ENCODE measurements around the gene GART. TPM values are rescaled to one million over a fixed set of nuclear protein-coding genes. Genes with fewer than 3 reads are reported as not detected.

GART gene
- polyA plus RNA-seq, 2 of the 4 experiments (the other 2 are of a cell fraction) = 42.3 to 70.2 TPM

DNA sequence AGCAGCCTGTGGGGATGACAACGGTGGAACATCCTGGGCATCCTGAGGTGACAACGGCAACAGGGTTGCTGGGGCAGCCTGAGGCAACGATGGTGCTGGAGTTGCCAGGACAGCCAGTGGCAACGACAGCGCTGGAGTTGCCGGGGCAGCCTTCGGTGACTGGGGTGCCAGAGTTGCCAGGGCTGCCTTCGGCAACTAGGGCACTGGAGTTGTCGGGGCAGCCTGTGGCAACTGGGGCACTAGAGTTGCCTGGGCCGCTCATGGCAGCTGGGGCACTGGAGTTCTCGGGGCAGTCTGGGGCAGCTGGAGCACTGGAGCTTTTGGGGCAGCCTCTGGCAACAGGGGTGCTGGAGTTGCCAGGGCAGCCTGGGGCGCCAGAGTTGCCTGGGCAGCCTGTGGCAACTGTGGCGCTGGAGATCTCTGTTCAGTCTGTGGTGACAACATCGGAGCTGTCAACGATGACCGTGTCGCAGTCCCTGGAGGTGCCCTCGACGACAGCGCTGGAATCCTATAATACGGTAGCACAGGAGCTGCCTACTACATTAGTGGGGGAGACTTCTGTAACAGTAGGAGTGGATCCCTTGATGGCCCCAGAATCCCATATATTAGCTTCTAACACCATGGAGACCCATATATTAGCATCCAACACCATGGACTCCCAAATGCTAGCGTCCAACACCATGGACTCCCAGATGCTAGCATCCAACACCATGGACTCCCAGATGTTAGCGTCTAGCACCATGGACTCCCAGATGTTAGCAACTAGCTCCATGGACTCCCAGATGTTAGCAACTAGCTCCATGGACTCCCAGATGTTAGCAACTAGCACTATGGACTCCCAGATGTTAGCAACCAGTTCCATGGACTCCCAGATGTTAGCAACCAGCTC lies 9.1 kb upstream of the GART start:
- FAIRE-seq (no peak), ATAC-seq (no peak; a peak in 2 of 6 replicates), DNase-seq (ENCODE audit: low read depth in 1 of 2, low spot score in 1 of 2) (no peak)
- TF ChIP-seq, protein P1, sequence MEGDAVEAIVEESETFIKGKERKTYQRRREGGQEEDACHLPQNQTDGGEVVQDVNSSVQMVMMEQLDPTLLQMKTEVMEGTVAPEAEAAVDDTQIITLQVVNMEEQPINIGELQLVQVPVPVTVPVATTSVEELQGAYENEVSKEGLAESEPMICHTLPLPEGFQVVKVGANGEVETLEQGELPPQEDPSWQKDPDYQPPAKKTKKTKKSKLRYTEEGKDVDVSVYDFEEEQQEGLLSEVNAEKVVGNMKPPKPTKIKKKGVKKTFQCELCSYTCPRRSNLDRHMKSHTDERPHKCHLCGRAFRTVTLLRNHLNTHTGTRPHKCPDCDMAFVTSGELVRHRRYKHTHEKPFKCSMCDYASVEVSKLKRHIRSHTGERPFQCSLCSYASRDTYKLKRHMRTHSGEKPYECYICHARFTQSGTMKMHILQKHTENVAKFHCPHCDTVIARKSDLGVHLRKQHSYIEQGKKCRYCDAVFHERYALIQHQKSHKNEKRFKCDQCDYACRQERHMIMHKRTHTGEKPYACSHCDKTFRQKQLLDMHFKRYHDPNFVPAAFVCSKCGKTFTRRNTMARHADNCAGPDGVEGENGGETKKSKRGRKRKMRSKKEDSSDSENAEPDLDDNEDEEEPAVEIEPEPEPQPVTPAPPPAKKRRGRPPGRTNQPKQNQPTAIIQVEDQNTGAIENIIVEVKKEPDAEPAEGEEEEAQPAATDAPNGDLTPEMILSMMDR (IDR thresholded peaks at IDR 0.05) = no peak
- TF ChIP-seq CHD2 (IDR thresholded peaks at IDR 0.05; ENCODE audit: low read length, partially characterized antibody) (no peak), GATA3 (IDR thresholded peaks at IDR 0.05; ENCODE audit: borderline replicate concordance) (no peak), JUNB (IDR thresholded peaks at IDR 0.05) (no peak), TP53 (CRISPR knock-in tag; IDR thresholded peaks at IDR 0.05) (no peak), SREBF2 (IDR thresholded peaks at IDR 0.05) (no peak), HEYL (CRISPR knock-in tag; IDR thresholded peaks at IDR 0.05) (no peak), CBX2 (IDR thresholded peaks at IDR 0.05; ENCODE audit: borderline replicate concordance, low read depth) (no peak), ESRRA (IDR thresholded peaks at IDR 0.05; ENCODE audit: borderline replicate concordance, low read length) (no peak)
- TF ChIP-seq, protein P2, sequence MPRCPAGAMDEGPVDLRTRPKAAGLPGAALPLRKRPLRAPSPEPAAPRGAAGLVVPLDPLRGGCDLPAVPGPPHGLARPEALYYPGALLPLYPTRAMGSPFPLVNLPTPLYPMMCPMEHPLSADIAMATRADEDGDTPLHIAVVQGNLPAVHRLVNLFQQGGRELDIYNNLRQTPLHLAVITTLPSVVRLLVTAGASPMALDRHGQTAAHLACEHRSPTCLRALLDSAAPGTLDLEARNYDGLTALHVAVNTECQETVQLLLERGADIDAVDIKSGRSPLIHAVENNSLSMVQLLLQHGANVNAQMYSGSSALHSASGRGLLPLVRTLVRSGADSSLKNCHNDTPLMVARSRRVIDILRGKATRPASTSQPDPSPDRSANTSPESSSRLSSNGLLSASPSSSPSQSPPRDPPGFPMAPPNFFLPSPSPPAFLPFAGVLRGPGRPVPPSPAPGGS (IDR thresholded peaks at IDR 0.05) = no peak
- TF ChIP-seq, protein P3, sequence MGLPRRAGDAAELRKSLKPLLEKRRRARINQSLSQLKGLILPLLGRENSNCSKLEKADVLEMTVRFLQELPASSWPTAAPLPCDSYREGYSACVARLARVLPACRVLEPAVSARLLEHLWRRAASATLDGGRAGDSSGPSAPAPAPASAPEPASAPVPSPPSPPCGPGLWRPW (IDR thresholded peaks at IDR 0.05) = no peak
- Histone ChIP-seq H3K9me3 (no peaks in the 10 kb centered on the region), H3K4me1 (no peaks in the 10 kb centered on the region; the same call in 2 of the 3 replicates), H3K4me2 (no peak overlapping the region), H3K27ac (no peak overlapping the region), H3K4me3 (no peak overlapping the region)
- CTCF ChIA-PET = interaction anchor here (1.2 to 1.3 kb wide), 2 partner anchors 19 to 54 kb away, joined by 3 to 4 read pairs; no protein-coding TSS in a partner anchor
- POLR2A ChIA-PET = interaction anchor here (0.5 kb wide), 1 partner anchor 20 kb away, joined by 4 read pairs; no protein-coding TSS in a partner anchor
- WGBS (ENCODE audit: missing lambda C conversion rate) = 97% methylated on average over 13 of the region's 23 CpGs

DNA sequence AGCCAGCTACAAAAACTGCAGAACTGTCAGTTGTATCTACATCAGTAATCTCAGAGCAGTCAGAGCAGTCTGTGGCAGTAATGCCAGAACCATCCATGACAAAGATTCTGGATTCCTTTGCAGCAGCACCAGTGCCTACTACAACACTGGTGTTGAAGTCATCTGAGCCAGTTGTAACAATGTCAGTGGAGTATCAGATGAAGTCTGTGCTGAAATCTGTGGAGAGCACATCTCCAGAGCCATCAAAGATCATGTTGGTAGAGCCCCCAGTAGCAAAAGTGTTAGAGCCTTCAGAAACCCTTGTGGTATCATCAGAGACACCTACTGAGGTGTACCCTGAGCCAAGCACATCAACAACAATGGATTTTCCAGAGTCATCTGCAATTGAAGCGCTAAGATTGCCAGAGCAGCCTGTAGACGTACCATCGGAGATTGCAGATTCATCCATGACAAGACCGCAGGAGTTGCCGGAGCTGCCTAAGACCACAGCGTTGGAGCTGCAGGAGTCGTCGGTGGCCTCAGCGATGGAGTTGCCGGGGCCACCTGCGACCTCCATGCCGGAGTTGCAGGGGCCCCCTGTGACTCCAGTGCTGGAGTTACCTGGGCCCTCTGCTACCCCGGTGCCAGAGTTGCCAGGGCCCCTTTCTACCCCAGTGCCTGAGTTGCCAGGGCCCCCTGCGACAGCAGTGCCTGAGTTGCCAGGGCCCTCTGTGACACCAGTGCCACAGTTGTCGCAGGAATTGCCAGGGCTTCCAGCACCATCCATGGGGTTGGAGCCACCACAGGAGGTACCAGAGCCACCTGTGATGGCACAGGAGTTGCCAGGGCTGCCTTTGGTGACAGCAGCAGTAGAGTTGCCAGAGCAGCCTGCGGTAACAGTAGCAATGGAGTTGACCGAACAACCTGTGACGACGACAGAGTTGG lies 8.2 kb upstream of the GART start:
- no peak for TF ChIP-seq FOSB (CRISPR knock-in tag; IDR thresholded peaks at IDR 0.05)
- no peak for TF ChIP-seq NFE2L2 (conservative IDR thresholded peaks at IDR 0.05; ENCODE audit: low read length)
- TF ChIP-seq, protein P4, sequence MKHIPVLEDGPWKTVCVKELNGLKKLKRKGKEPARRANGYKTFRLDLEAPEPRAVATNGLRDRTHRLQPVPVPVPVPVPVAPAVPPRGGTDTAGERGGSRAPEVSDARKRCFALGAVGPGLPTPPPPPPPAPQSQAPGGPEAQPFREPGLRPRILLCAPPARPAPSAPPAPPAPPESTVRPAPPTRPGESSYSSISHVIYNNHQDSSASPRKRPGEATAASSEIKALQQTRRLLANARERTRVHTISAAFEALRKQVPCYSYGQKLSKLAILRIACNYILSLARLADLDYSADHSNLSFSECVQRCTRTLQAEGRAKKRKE (CRISPR knock-in tag; IDR thresholded peaks at IDR 0.05; ENCODE audit: low read depth) = no peak
- TF ChIP-seq HOXA7 (CRISPR knock-in tag; IDR thresholded peaks at IDR 0.05) = no peak
- TF ChIP-seq HOXB5 (CRISPR knock-in tag; IDR thresholded peaks at IDR 0.05) = no peak
- TF ChIP-seq RCOR1 (IDR thresholded peaks at IDR 0.05; ENCODE audit: low read depth, low read length) = no peak
- TF ChIP-seq FOSL2 (IDR thresholded peaks at IDR 0.05) = no peak
- no peak for TF ChIP-seq FOSL2 (CRISPR knock-in tag; IDR thresholded peaks at IDR 0.05)
- TF ChIP-seq, protein P5, sequence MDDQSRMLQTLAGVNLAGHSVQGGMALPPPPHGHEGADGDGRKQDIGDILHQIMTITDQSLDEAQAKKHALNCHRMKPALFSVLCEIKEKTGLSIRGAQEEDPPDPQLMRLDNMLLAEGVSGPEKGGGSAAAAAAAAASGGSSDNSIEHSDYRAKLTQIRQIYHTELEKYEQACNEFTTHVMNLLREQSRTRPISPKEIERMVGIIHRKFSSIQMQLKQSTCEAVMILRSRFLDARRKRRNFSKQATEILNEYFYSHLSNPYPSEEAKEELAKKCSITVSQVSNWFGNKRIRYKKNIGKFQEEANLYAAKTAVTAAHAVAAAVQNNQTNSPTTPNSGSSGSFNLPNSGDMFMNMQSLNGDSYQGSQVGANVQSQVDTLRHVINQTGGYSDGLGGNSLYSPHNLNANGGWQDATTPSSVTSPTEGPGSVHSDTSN (IDR thresholded peaks at IDR 0.05) = no peak
- no peak for TF ChIP-seq MAFK (IDR thresholded peaks at IDR 0.05; ENCODE audit: partially characterized antibody)
- no peak for TF ChIP-seq JUNB (IDR thresholded peaks at IDR 0.05)
- no peak for TF ChIP-seq ZNF302 (CRISPR knock-in tag; IDR thresholded peaks at IDR 0.05)
- no peak for TF ChIP-seq EHMT2 (IDR thresholded peaks at IDR 0.05; ENCODE audit: low read depth)
- TF ChIP-seq, protein P6, sequence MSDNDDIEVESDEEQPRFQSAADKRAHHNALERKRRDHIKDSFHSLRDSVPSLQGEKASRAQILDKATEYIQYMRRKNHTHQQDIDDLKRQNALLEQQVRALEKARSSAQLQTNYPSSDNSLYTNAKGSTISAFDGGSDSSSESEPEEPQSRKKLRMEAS (IDR thresholded peaks at IDR 0.05) = no peak
- TF ChIP-seq GATA3 (IDR thresholded peaks at IDR 0.05; ENCODE audit: borderline replicate concordance) = no peak
- TF ChIP-seq RARB (CRISPR knock-in tag; IDR thresholded peaks at IDR 0.05) = no peak
- no peak for TF ChIP-seq RAD21 (conservative IDR thresholded peaks at IDR 0.05 in 1 of 2, IDR thresholded peaks at IDR 0.05 in 1 of 2)
- TF ChIP-seq EP300 (IDR thresholded peaks at IDR 0.05) = no peak
- no peak for TF ChIP-seq KDM1A (IDR thresholded peaks at IDR 0.05; ENCODE audit: low read depth)
- no peak for FAIRE-seq
- H3K27ac ChIP-seq = no peak overlapping the region
- DNase-seq (ENCODE audit: low read depth in 1 of 2, low spot score in 1 of 2) = no peak
- no peaks in the 10 kb centered on the region for H3K9me3 ChIP-seq
- CTCF ChIA-PET = interaction anchor here (1.3 kb wide), 1 partner anchor 20 kb away, joined by 3 read pairs; no protein-coding TSS in a partner anchor
- WGBS (ENCODE audit: missing lambda C conversion rate) = 94% methylated on average over 11 of the region's 19 CpGs
- POLR2A ChIA-PET = no interaction called here
- no peak overlapping the region for H3K4me3 ChIP-seq
- no peak overlapping the region for H3K4me2 ChIP-seq
- no peak for ATAC-seq
- peaks cover 7% of the 10 kb centered on the region; the same call in 2 of the 3 replicates for H3K4me1 ChIP-seq

Measured in A549 (cell line).